HUES48 (cell line): ENCODE measurements around the gene RAD18.

Experiments
- H3K27ac ChIP-seq: one replicate; pipeline ENCODE4 v1.7.0; 2013; ENCODE audit warnings: low read depth, low read length, inconsistent platforms
- H3K27me3 ChIP-seq: 2 replicates; pipeline ENCODE4 v1.6.1; 2013; ENCODE audit warnings: mild to moderate bottlenecking, low read length; ENCODE audit not compliant: control insufficient read depth, insufficient read depth
- H3K36me3 ChIP-seq: 2 replicates; pipeline ENCODE4 v1.6.1; 2013; ENCODE audit warnings: low read length; ENCODE audit not compliant: control insufficient read depth, insufficient read depth
- H3K4me1 ChIP-seq: 2 replicates; pipeline ENCODE4 v1.6.1; 2013; ENCODE audit warnings: mild to moderate bottlenecking, low read length; ENCODE audit not compliant: control insufficient read depth, insufficient read depth
- H3K4me3 ChIP-seq: 2 replicates; pipeline ENCODE4 v1.5.1; 2013; ENCODE audit warnings: mild to moderate bottlenecking, low read depth, low read length
- H3K9ac ChIP-seq: 2 replicates; pipeline ENCODE4 v1.6.1; 2013; ENCODE audit warnings: mild to moderate bottlenecking, low read depth, low read length, moderate library complexity
- H3K9me3 ChIP-seq: 2 replicates; pipeline ENCODE4 v1.6.1; 2013; ENCODE audit warnings: low read length; ENCODE audit not compliant: control insufficient read depth, insufficient read depth

Gene RAD18

DNA sequence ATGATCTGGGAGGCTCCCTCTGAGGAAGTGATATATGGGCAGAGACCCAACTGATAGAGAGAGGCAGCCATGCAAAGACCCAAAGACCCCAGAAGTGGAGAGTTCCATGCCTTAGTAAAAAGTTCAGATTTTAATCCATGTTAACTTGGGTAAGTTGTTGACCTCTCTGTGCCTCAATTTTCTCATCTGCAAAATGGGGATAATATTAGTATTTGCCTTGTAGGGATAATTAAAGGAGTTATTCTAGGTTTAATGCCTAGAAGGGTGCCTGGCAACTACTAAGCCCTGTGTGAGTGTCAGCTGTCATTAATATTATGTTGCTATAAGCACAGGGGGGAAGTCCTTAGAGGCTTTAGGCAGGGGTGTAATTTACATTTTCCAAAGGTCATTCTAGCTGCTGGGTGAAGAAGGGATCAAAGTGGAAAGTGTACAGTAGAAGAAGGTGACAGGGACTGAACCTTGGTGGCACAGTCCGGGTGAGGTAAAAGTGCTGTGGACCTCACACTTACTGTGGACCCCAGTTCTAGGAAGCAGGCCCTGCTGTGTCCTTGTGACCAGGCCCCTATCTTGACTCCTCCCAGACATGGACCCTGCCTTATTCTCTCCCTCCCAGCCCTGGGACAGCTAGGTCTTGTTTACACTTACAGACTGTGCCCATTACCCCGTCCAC lies 3.0 kb upstream of the RAD18 start:
- Histone ChIP-seq H3K4me3 (no peak overlapping the region), H3K9me3 (no peaks in the 10 kb centered on the region), H3K9ac (no peak overlapping the region), H3K27ac (no peak overlapping the region), H3K4me1 (peaks cover 24% of the 10 kb centered on the region), H3K27me3 (peaks cover 3% of the 10 kb centered on the region; the same call in 1 of the 2 replicates), H3K36me3 (no peaks in the 10 kb centered on the region)

DNA sequence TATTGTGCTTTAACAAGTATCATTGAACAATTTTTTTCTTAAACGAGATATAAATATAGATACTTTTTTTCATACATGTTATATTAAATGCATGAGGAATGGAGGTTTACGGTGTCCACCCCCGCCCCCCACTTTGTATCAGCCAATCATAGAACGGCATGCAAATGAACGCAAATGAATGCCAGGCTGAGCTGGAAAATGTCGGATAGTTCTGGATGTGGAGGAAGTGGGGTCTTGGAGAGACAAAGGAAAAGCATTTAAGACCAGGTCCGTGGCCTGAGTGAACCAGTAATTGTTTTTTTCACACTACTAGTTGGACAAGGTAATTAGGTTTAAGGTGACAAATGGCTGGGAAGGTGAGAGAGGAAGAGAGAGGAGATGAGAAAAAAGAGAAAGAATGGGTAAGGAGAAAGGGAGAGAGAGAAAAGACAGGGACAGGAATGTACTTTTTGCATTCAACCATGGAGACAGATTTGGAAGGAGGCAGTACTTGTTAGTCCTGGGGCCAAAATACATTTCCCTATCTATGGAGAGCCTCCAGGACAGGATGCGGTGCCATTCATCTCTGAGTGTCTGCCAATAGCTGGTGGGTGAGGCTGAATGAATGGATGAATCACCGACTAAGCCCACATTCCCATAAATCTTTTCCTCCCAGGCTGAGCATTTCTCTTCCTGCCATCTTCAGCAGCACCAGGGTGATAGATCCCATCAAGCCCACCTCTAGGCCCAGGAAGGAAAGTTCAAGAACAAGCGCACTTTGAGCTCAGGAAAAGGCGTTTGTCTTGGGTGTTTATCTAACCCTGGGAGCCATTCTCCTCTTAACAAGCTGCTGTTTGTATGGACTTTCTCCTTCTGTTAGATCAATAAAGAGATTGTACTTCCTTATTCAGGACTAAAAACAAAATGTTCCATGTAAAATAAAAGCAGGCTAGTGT lies 1.4 kb upstream of the RAD18 start:
- H3K4me3 ChIP-seq: no peak overlapping the region
- H3K27me3 ChIP-seq: no peaks in the 10 kb centered on the region
- H3K9ac ChIP-seq: no peak overlapping the region
- H3K27ac ChIP-seq: peak overlapping the region; percentile 89
- peaks cover 24% of the 10 kb centered on the region for H3K4me1 ChIP-seq
- 0 out of 2 replicates have a peak, but pooled peaks cover 4% of the 10 kb centered on the region for H3K36me3 ChIP-seq
- H3K9me3 ChIP-seq: no peaks in the 10 kb centered on the region

DNA sequence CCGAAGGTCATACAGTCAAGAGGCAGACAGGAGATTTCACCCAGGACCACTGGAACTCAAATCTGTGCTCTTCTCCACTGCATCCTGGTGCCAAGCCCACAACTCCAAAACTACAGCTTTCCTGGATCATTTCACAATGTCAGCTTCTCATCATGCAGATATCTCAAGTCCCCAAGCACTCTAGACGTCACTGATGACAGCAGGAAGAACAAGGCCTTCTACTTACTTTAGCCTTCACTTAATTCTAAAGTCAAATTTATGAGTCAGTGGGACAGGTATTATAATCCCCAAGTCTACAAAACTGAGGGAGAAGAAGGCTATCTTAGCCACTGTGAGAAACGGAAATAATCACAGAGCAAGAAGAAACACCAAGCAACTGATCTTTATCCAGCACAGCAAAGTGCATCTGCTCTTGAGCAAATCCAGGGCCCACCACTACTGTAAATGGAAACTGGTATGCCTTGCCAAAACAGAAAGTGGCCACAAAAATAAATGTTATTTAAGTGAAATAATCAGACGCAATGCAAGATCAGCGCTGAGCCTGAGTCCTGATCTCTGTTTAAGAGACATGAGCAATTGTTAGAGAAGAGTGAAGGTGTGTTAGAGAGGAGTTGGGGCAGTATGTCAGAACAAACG lies 928 bp downstream of the RAD18 start:
- Histone ChIP-seq H3K9me3 (no peaks in the 10 kb centered on the region), H3K9ac (peak overlapping the region; percentile 76), H3K4me1 (peaks cover 24% of the 10 kb centered on the region), H3K27me3 (no peaks in the 10 kb centered on the region), H3K27ac (no peak overlapping the region), H3K36me3 (peaks cover 25% of the 10 kb centered on the region), H3K4me3 (peak overlapping the region; percentile 92)

DNA sequence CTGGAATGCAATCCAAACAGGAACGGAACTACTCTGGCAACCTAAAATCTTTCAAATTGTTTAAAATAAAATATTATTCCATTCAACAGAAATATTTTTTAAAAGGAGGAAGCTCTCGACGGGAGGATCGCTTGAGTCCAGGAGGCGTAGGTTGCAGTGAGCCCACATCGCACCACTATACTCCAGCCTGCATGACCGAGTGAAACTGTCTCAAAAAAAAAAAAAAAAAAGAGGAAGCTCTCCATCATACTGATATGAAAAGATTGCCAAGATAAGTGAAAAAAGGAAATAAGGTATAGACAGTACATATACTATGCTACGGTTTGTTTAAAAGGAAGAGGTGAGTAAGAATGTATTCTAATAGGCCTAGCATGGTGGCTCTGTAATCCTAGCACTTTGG lies 3.6 kb downstream of the RAD18 start:
- Histone ChIP-seq H3K36me3 (peaks cover 38% of the 10 kb centered on the region), H3K9ac (no peak overlapping the region), H3K27ac (no peak overlapping the region), H3K27me3 (no peaks in the 10 kb centered on the region), H3K9me3 (no peaks in the 10 kb centered on the region), H3K4me1 (peaks cover 16% of the 10 kb centered on the region), H3K4me3 (no peak overlapping the region)

DNA sequence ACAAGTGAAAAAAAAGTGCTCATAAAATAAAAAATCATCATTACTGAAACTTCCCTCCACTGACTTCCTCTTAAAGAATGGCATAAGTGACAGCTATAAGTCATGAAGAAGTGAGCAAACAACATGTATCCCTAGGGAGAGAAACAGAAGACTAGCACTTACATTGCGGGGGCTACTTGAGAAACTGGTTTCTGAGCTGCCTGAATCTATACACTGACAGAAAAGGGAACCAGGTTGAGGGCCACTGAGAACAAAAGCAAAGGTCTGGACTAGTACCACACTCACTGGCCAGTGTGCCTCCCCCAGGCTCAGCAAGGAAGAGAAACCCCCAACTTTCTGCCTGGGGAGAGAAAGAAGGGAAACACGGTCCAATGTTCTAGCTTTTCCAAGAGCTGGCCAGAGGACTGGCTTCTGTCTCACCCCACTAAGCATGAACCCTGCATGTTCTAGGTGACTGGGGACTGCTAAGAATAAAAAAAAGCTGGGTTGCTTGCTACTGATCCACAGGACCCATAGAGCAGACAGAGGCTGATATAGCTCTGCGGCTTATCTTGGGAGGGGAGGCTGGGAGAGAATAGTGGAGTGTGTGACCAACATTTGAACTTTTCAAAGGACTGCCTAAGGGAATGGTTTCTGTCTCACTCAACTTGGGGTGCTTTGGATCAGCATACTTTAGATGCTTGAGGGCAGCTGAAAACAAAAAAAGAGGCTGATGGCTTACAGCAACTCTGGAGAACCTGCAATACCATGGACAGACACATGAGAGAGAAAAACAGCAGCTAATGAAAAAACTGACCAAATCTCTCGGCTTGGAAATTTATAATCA lies 8.1 kb downstream of the RAD18 start:
- no peaks in the 10 kb centered on the region for H3K4me1 ChIP-seq
- H3K9ac ChIP-seq: no peak overlapping the region
- H3K36me3 ChIP-seq: peaks cover 34% of the 10 kb centered on the region

DNA sequence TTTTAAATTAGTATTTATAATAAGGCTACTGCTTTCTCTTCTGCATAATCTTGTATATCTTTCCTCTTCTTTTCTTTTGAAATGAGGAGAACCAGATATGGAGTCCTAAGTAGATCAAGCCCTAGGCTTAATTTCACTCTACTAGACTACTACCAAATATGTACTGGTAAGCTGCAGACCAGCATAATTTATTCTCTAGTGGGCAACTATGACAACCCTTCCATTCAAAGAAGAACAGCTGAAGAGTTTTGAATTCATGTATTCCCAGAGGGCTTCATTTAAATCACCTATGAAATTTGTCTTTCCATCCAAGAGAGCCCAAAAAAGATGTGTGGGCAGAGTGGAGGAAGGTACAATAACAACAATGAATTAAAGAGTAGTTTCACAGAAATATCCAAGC lies 10.0 kb downstream of the RAD18 start:
- Histone ChIP-seq H3K4me3 (no peak overlapping the region), H3K9ac (no peak overlapping the region), H3K27ac (no peak overlapping the region), H3K9me3 (no peaks in the 10 kb centered on the region), H3K27me3 (no peaks in the 10 kb centered on the region), H3K36me3 (peaks cover 25% of the 10 kb centered on the region), H3K4me1 (no peaks in the 10 kb centered on the region)

More for the DNA sequence above, 8.1 kb downstream of the RAD18 start:
- no peak overlapping the region for H3K27ac ChIP-seq
- H3K4me3 ChIP-seq: no peak overlapping the region
- no peaks in the 10 kb centered on the region for H3K27me3 ChIP-seq
- no peaks in the 10 kb centered on the region for H3K9me3 ChIP-seq

DNA sequence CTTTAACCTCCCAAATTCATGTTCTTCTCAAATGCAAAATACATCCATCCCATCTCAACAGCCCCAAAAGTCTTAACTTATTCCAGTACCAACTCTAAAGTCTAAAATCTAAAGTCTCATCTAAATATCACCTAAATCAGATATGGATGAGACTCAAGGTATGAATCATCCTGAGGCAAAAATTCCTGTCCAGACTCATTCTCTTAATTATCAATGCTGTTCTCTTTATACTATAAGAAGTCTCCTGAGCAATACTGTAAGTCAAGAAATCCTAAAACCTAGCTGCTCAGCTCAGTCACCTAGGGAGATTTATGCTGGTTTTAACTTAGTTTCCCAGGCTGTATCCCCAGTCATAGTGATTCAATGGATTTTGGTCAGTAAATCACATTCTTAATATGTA lies 11.1 kb downstream of the RAD18 start:
- no peaks in the 10 kb centered on the region for H3K4me1 ChIP-seq

DNA sequence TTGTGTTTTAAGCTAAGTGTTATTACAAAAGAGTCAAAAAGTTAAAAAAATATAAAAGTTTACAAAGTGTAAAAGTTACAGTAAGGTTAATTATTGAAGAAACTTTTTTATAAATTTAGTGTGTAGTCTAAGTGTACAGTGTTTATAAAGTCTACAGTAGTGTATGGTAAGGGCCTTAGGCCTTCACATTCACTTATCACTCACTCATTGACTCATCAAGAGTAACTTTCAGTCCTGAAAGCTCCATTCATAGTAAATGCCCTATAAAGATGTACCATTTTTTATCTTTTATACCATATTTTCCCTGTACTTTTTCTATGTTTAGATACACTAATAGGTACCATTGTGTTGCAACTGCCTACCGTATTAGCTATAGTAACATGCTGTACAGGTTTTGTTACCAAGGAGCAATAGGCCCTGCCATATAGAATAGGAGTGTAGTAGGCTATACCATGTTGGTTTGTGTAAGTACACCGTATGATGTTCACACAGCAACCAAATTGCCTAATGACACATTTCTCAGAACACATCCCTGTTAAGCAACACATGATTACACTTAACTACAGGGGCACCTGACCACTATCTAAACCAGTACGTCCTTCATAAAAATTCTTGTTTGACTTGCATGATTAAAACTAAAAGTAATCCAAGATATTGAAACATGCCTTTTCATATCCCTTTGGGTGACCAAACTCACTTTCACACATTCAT lies 17.2 kb downstream of the RAD18 start:
- no peak overlapping the region for H3K4me3 ChIP-seq
- H3K27ac ChIP-seq: no peak overlapping the region
- no peaks in the 10 kb centered on the region for H3K9me3 ChIP-seq
- peaks cover 49% of the 10 kb centered on the region for H3K36me3 ChIP-seq
- no peaks in the 10 kb centered on the region for H3K27me3 ChIP-seq
- no peaks in the 10 kb centered on the region for H3K4me1 ChIP-seq
- H3K9ac ChIP-seq: no peak overlapping the region

More for the DNA sequence above, 11.1 kb downstream of the RAD18 start:
- H3K9ac ChIP-seq: no peak overlapping the region
- H3K27me3 ChIP-seq: no peaks in the 10 kb centered on the region
- H3K27ac ChIP-seq: no peak overlapping the region
- no peaks in the 10 kb centered on the region for H3K9me3 ChIP-seq
- H3K4me3 ChIP-seq: no peak overlapping the region
- peaks cover 25% of the 10 kb centered on the region for H3K36me3 ChIP-seq

DNA sequence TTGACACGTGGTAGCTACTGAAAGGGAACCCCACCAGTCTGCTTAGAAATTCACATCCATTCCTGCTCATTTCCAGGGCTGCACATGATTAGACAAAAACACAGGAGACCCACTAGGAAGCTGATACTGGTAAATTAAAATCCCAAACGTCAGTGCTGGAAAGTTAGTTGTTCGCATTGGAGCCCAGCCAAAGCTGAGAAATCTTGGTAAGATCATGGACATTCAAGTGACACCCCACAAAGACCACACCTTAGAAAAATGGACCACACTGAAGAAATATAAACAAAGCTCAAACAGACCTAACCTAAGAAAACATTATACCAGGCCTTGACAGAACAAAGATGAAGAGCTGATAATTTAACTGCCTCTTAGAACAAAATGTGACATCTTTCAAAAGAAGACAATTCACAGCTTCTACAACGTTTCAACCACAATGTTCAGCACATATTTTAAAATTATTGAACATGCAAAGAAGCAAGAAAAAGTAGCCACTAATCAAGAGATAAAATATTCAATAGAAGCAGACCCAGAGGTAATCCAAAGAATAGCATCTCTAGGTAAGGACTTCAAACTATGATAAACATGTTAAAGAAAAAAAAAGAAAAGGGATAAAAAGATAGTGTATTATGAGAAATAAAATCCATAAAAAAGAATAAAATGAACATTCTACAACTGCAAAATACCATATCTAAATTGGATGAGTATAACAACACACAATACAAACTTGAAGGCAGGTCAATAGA lies 20.4 kb downstream of the RAD18 start:
- H3K9me3 ChIP-seq: no peaks in the 10 kb centered on the region
- H3K27ac ChIP-seq: no peak overlapping the region
- no peak overlapping the region for H3K4me3 ChIP-seq
- H3K9ac ChIP-seq: no peak overlapping the region
- H3K36me3 ChIP-seq: peaks cover 74% of the 10 kb centered on the region
- H3K4me1 ChIP-seq: no peaks in the 10 kb centered on the region
- no peaks in the 10 kb centered on the region for H3K27me3 ChIP-seq
